NCI-H1694 treated with DMSO at 0.1 percent for 48 hours (cell line): Measurements from ENCODE around the gene ABLIM3.

Source experiments
- DNase-seq: peaks from one replicate; lab custom pipeline; 2025; lab: John Stamatoyannopoulos, UW

The ABLIM3 gene

DNA sequence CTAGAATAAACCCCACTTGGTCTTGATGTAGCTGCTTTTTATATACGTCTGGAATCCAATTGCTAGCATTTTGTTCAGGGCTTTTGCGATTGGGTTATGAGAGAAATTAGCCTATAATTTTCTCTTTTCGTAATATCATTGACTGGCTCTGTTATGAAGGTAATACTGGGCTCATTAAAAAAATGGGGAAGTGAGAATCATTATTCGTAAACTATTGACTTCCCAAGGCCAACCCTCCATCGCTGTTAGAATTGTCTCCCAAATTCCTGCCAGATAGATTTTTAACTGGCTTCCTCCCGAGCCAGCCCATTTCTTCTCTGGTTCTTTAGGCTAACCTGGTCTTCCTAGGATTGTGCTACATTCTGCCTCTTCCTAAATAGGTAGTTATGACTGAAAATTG is 168.1 kb downstream of the ABLIM3 start:
- no peak for DNase-seq
